Fibroblast of skin of left quadriceps (primary cell): ENCODE data around the gene PDE7B.
A peak's percentile ranks its signal among the peaks of the same experiment; 100 is the strongest.

Experiments used
- DNase-seq, 2 experiments: peaks; one replicate each; pipeline ENCODE4 v3.0.0-alpha.2; 2013; ENCODE audit warnings: low read depth in 2 of 2

Gene PDE7B

GRCh38 chr6:136031982-136032381 lies 180.5 kb downstream of the PDE7B start:
- no peak for DNase-seq

- DNase-seq: no peak
Measured at GRCh38 chr6:136033416-136033815, 181.9 kb downstream of the PDE7B start.

GRCh38 chr6:136034422-136034821 lies 182.9 kb downstream of the PDE7B start:
- DNase-seq: no peak

- no peak for DNase-seq
Measured at GRCh38 chr6:136035378-136036070, 184.0 kb downstream of the PDE7B start.

GRCh38 chr6:136036071-136036380 lies 184.5 kb downstream of the PDE7B start:
- no peak for DNase-seq

GRCh38 chr6:136036601-136037000 lies 185.1 kb downstream of the PDE7B start:
- no peak for DNase-seq

GRCh38 chr6:136037242-136037875 lies 185.9 kb downstream of the PDE7B start:
- DNase-seq: no peak

- peak; percentile 71 to 74 for DNase-seq
Measured at GRCh38 chr6:136037876-136038460, 186.5 kb downstream of the PDE7B start.

- DNase-seq: no peak
Measured at GRCh38 chr6:136038531-136038930, 187.0 kb downstream of the PDE7B start.

GRCh38 chr6:136039185-136039584 lies 187.7 kb downstream of the PDE7B start:
- DNase-seq: no peak

GRCh38 chr6:136050475-136050874 lies 199.0 kb downstream of the PDE7B start:
- DNase-seq: no peak

- DNase-seq: no peak
Measured at GRCh38 chr6:136051140-136051775, 199.8 kb downstream of the PDE7B start.

GRCh38 chr6:136052031-136052430 lies 200.5 kb downstream of the PDE7B start:
- no peak for DNase-seq

GRCh38 chr6:136058852-136059251 lies 207.4 kb downstream of the PDE7B start:
- no peak for DNase-seq

- DNase-seq: no peak
Measured at GRCh38 chr6:136059308-136059707, 207.8 kb downstream of the PDE7B start.

- no peak for DNase-seq
Measured at GRCh38 chr6:136060052-136060451, 208.6 kb downstream of the PDE7B start.

GRCh38 chr6:136060759-136061158 lies 209.3 kb downstream of the PDE7B start:
- DNase-seq: no peak

- DNase-seq: no peak
Measured at GRCh38 chr6:136061701-136062100, 210.2 kb downstream of the PDE7B start.

- DNase-seq: peak; percentile 63 to 69
Measured at GRCh38 chr6:136063096-136063495, 211.6 kb downstream of the PDE7B start.

- DNase-seq: no peak
Measured at GRCh38 chr6:136066005-136066404, 214.5 kb downstream of the PDE7B start.

- DNase-seq: peak; percentile 67 to 69
Measured at GRCh38 chr6:136067731-136068341, 216.3 kb downstream of the PDE7B start.

- DNase-seq: peak; percentile 71 to 72
Measured at GRCh38 chr6:136069119-136069518, 217.6 kb downstream of the PDE7B start.
